IMR-90 (cell line): Measurements from ENCODE around the gene ACTR1A. TPM values are rescaled to one million over a fixed set of nuclear protein-coding genes. Genes with fewer than 3 reads are reported as not detected.

Source experiments
- ATAC-seq: fragments of 200-7000 bp; cut with Tn5 transposase; 2 replicates; pipeline ENCODE4 v1.9.1; 2020; ENCODE audit warnings: low read depth, mild to moderate bottlenecking, moderate library complexity
- BruUV-seq: library from RNA; stranded (reverse); fragments of 400-500 nt; replicated peaks from 2 replicates; lab custom pipeline; 2021; lab: Mats Ljungman, UMichigan
- CTCF ChIA-PET: fragments of 300-600 bp; formaldehyde crosslinking; extraction: SDS; loops from one replicate; lab custom pipeline; 2021; ENCODE audit warnings: antibody characterized with exemption; lab: Yijun Ruan, JAX
- POLR2A ChIA-PET: fragments of 300-600 bp; sonication (Branson Sonifier 250); formaldehyde crosslinking; loops from one replicate; lab custom pipeline; 2022; ENCODE audit warnings: antibody characterized with exemption; ENCODE audit not compliant: unreplicated experiment; lab: Charles Lee
- DNase-seq: peaks from one replicate; pipeline ENCODE4 v3.0.0; 2013
- H2AFZ ChIP-seq: replicated peaks from 2 replicates; pipeline ENCODE3; 2013; ENCODE audit warnings: low read length, mild to moderate bottlenecking; ENCODE audit not compliant: poor library complexity
- H2AK5ac ChIP-seq: 2 replicates; pipeline ENCODE4 v1.6.1; 2013; ENCODE audit warnings: low read depth, low read length, inconsistent platforms
- H2AK9ac ChIP-seq: replicated peaks from 2 replicates; pipeline ENCODE3; 2013; ENCODE audit warnings: mild to moderate bottlenecking, low read depth, low read length, moderate library complexity; ENCODE audit not compliant: poor library complexity
- H2BK120ac ChIP-seq: 2 replicates; pipeline ENCODE4 v1.6.1; 2013; ENCODE audit warnings: low read depth, low read length, inconsistent platforms
- H2BK15ac ChIP-seq: 3 replicates; pipeline ENCODE4 v1.6.1; 2013; ENCODE audit warnings: low read depth, low read length, inconsistent platforms
- H2BK20ac ChIP-seq: 2 replicates; pipeline ENCODE4 v1.6.1; 2013; ENCODE audit warnings: low read depth, mild to moderate bottlenecking, inconsistent platforms, low read length, moderate library complexity
- H2BK5ac ChIP-seq: 2 replicates; pipeline ENCODE4 v1.6.1; 2013; ENCODE audit warnings: mild to moderate bottlenecking, low read depth, low read length, inconsistent platforms; ENCODE audit not compliant: poor library complexity, severe bottlenecking
- H3K14ac ChIP-seq: replicated peaks from 2 replicates; pipeline ENCODE4 v1.6.1; 2013; ENCODE audit warnings: low read depth, low read length, inconsistent platforms
- H3K18ac ChIP-seq: 2 replicates; pipeline ENCODE4 v1.6.1; 2013; ENCODE audit warnings: low read depth, low read length, control low read depth
- H3K23ac ChIP-seq: 2 replicates; pipeline ENCODE4 v1.6.1; 2013; ENCODE audit warnings: low read depth, low read length, inconsistent platforms
- H3K27ac ChIP-seq: 2 replicates; pipeline ENCODE4 v1.5.1; 2013; ENCODE audit warnings: mild to moderate bottlenecking, control low read depth, low read length; ENCODE audit not compliant: insufficient read depth
- H3K27me3 ChIP-seq: 2 replicates; pipeline ENCODE4 v1.6.1; 2013; ENCODE audit warnings: low read length; ENCODE audit not compliant: control insufficient read depth, insufficient read depth
- H3K36me3 ChIP-seq: 2 replicates; pipeline ENCODE4 v1.6.1; 2013; ENCODE audit warnings: low read length, mixed read lengths; ENCODE audit not compliant: control insufficient read depth, insufficient read depth
- H3K4ac ChIP-seq: 2 replicates; pipeline ENCODE4 v1.6.1; 2013; ENCODE audit warnings: low read depth, low read length, inconsistent platforms
- H3K4me1 ChIP-seq: 2 replicates; pipeline ENCODE4 v1.6.1; 2013; ENCODE audit warnings: low read length, mixed read lengths; ENCODE audit not compliant: control insufficient read depth, insufficient read depth
- H3K4me2 ChIP-seq: 2 replicates; pipeline ENCODE4 v1.6.1; 2013; ENCODE audit warnings: low read depth, mild to moderate bottlenecking, control low read depth, low read length, moderate library complexity
- H3K4me3 ChIP-seq: 2 replicates; pipeline ENCODE4 v1.5.1; 2013; ENCODE audit warnings: low read depth, mild to moderate bottlenecking, control low read depth, low read length, moderate library complexity; ENCODE audit not compliant: insufficient read depth
- H3K56ac ChIP-seq: 2 replicates; pipeline ENCODE4 v1.6.1; 2013; ENCODE audit warnings: low read length, inconsistent platforms; ENCODE audit not compliant: insufficient read depth; ENCODE audit errors: extremely low read depth
- H3K79me1 ChIP-seq, 2 experiments: 2 replicates each; pipeline ENCODE4 v1.6.1; 2013; ENCODE audit warnings: low read length in 2 of 2, inconsistent platforms in 1 of 2, low read depth in 1 of 2
- H3K9ac ChIP-seq: 2 replicates; pipeline ENCODE4 v1.6.1; 2013; ENCODE audit warnings: low read depth, low read length, control low read depth
- H3K9me1 ChIP-seq: 2 replicates; pipeline ENCODE4 v1.6.1; 2013; ENCODE audit warnings: low read length, inconsistent platforms; ENCODE audit not compliant: insufficient read depth
- H3K9me3 ChIP-seq: 2 replicates; pipeline ENCODE4 v1.6.1; 2013; ENCODE audit warnings: low read length; ENCODE audit not compliant: control insufficient read depth, insufficient read depth
- H4K20me1 ChIP-seq: 2 replicates; pipeline ENCODE4 v1.6.1; 2013; ENCODE audit warnings: low read length, inconsistent platforms; ENCODE audit not compliant: insufficient read depth
- H4K5ac ChIP-seq: 2 replicates; pipeline ENCODE4 v1.6.1; 2013; ENCODE audit warnings: mild to moderate bottlenecking, low read depth, low read length, control low read depth
- H4K8ac ChIP-seq, 2 experiments: 2 replicates each; pipeline ENCODE4 v1.6.1; 2013; ENCODE audit warnings: low read depth in 2 of 2, low read length in 2 of 2, control low read depth in 1 of 2, inconsistent platforms in 1 of 2
- H4K91ac ChIP-seq: 2 replicates; pipeline ENCODE4 v1.6.1; 2013; ENCODE audit warnings: low read depth, low read length, inconsistent platforms; ENCODE audit not compliant: insufficient read depth
- BHLHE40 ChIP-seq: fragments of 150-350 bp; IDR thresholded peaks from 2 replicates; pipeline ENCODE4 v1.6.1; 2016; ENCODE audit warnings: mild to moderate bottlenecking, low read depth, low read length
- WGBS, 2 experiments: methylation state at CpG; one replicate each; pipeline versions ENCODE4 v1.1.5 to v1.1.7; 2013; ENCODE audit warnings: missing lambda C conversion rate in 2 of 2; ENCODE audit not compliant: insufficient read length in 1 of 2; ENCODE audit errors: extremely low coverage in 2 of 2; 5-methylcytosine and 5-hydroxymethylcytosine counted together
- dilution Hi-C: fragments of 300-500 bp; cut with HindIII; formaldehyde crosslinking; loops from one replicate; pipeline ENCODE4 v1.14.3; 2018; ENCODE audit warnings: low sequenced_read_pairs; ENCODE audit not compliant: unreplicated experiment
- in situ Hi-C: fragments of 300-500 bp; cut with MboI; formaldehyde crosslinking; loops from 3 replicates; pipeline ENCODE4 v1.14.3; 2019; ENCODE audit warnings: low sequenced_read_pairs, inconsistent platforms, mixed read lengths
- intact Hi-C: fragments of 100-400 bp; cut with micrococcal nuclease; formaldehyde crosslinking; loops from 2 replicates; pipeline ENCODE4 v1.10.0; 2022
- polyA plus RNA-seq, 3 experiments: library from polyadenylated mRNA; depleted of rRNA; stranded (reverse); fragments of >200 nt; gene quantifications; 2 replicates each; pipeline ENCODE4 v1.2.3, GENCODE V29; 2012; ENCODE audit warnings: low replicate concordance in 1 of 3
- total RNA-seq: library from RNA; depleted of rRNA; stranded (reverse); fragments of >200 nt; gene quantifications from 2 replicates; pipeline ENCODE4 v1.2.3, GENCODE V29; 2012

ACTR1A gene
- total and polyA plus RNA-seq, 2 of the 4 experiments (the other 2 are of a cell fraction): 142 to 157 TPM

DNA sequence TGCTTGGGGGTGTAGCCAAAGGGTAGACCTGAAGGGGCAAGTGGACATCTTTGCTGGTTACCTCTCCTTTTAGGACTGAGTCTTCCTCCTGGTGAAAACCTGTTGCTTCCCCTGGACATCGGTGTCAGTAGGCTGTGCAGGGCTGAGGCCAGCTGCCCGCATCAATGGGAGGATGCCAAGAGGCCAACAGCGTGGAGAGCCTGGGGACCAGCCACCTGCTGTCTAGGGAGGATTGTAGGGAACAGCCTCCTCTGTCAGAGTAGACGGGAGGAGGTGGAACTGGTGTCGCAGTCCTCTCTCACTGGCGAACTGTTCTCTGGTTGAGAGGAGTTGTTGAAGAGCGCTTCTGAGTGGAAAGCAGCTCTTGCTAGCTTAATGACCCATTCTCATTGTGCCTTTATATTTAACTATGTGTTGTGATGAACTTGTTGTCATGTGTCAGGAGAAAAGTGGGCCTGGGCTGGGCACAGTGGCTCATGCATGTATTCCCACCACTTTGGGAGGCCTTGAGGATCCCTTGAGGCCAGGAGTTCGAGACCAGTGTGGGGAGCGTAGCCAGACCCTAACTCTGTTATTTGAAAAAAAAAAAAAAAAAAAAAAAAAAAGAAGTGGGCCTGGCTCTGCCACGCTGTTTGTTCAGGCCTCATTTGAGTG, 3.1 kb upstream of the ACTR1A start:
- Histone ChIP-seq H2BK5ac (no peak overlapping the region), H2BK120ac (no peak overlapping the region), H2AFZ (no peak overlapping the region), H3K4me3 (peak overlapping the region; percentile 96), H4K20me1 (peaks cover 47% of the 10 kb centered on the region), H4K5ac (no peak overlapping the region), H3K14ac (no peak overlapping the region), H3K4me1 (peaks cover 11% of the 10 kb centered on the region), H2BK20ac (no peak overlapping the region), H3K4me2 (peak overlapping the region; percentile 95), H3K18ac (no peak overlapping the region), H3K79me1 (peaks cover 15 to 66% of the 10 kb centered on the region in 2 experiments), H3K23ac (peak overlapping the region; percentile 26), H3K9ac (0 out of 2 replicates have a peak overlapping the region, but pooled peaks have one; percentile 83), H3K27me3 (no peaks in the 10 kb centered on the region), H3K9me1 (peaks cover 14% of the 10 kb centered on the region), H4K8ac (no peak overlapping the region), H3K9me3 (no peaks in the 10 kb centered on the region), H3K56ac (no peak overlapping the region), H3K36me3 (peaks cover 9% of the 10 kb centered on the region), H2AK5ac (no peak overlapping the region; the same call in 1 of the 2 replicates), H4K91ac (no peak overlapping the region), H3K4ac (no peak overlapping the region; the same call in 1 of the 2 replicates), H3K27ac (no peak overlapping the region), H2AK9ac (no peak overlapping the region), H2BK15ac (no peak overlapping the region)
- ATAC-seq: no peak
- in situ Hi-C loops (no loop called here), intact Hi-C loops (loop anchor here (5.0 kb wide), 1 partner anchor 37 kb away; no protein-coding TSS in a partner anchor), dilution Hi-C loops (loop anchor here (10.0 kb wide), 1 partner anchor 69 kb away; no protein-coding TSS in a partner anchor)
- 65% methylated on average over 2 of the region's 10 CpGs; no CpG with 5 or more reads in 1 of the 2 experiments for WGBS, 2 experiments
- no peak for DNase-seq
- CTCF ChIA-PET: interaction anchor here (0.8 to 2.4 kb wide), 3 partner anchors 11 to 78 kb away, joined by 3 to 16 read pairs (median 4); no protein-coding TSS in a partner anchor
- BruUV-seq: no TSS peak
- TF ChIP-seq BHLHE40: no peak
- POLR2A ChIA-PET: no interaction called here
